Activated B cell treated with CpG ODN at 0.5 μM for 24 hours (primary cell): ENCODE data around the gene FBXW7. TPM values are rescaled to one million over a fixed set of nuclear protein-coding genes. Genes with fewer than 3 reads are reported as not detected.
A peak's percentile ranks its signal among the peaks of the same experiment; 100 is the strongest.
"Not testable (repeated sequence)": the region's sequence is repeated elsewhere in the genome, so short reads cannot be mapped to it uniquely, and the experiment has no call there.

Experiments used
- ATAC-seq: fragments of 200-7000 bp; cut with Tn5 transposase; one replicate; pipeline ENCODE4 v1.10.0; 2021; ENCODE audit warnings: low read depth, mild to moderate bottlenecking, moderate library complexity
- CTCF ChIA-PET: fragments of 350-600 bp; sonication (Branson Sonifier 250); formaldehyde crosslinking; loops from one replicate; lab custom pipeline; 2021; ENCODE audit warnings: antibody characterized with exemption; lab: Charles Lee
- POLR2A ChIA-PET: fragments of 350-600 bp; sonication (Branson Sonifier 250); formaldehyde crosslinking; loops from one replicate; lab custom pipeline; 2021; ENCODE audit warnings: antibody characterized with exemption; lab: Charles Lee
- DNase-seq: peaks from one replicate; pipeline ENCODE4 v3.0.0; 2022
- H3K27ac Mint-ChIP-seq: one replicate; pipeline ENCODE4 v1.8.0; 2020; ENCODE audit warnings: mixed read lengths
- H3K27me3 Mint-ChIP-seq: one replicate; pipeline ENCODE4 v1.8.0; 2021; ENCODE audit warnings: mixed read lengths
- H3K36me3 Mint-ChIP-seq: one replicate; pipeline ENCODE4 v1.8.0; 2021; ENCODE audit warnings: low read depth, mixed read lengths
- H3K4me1 Mint-ChIP-seq: one replicate; pipeline ENCODE4 v1.8.0; 2021; ENCODE audit warnings: mixed read lengths
- H3K4me3 Mint-ChIP-seq: one replicate; pipeline ENCODE4 v1.8.0; 2020; ENCODE audit warnings: mild to moderate bottlenecking, mixed read lengths
- H3K9me3 Mint-ChIP-seq: one replicate; pipeline ENCODE4 v1.8.0; 2020; ENCODE audit warnings: mixed read lengths
- CTCF ChIP-seq: fragments of 200-600 bp; IDR thresholded peaks from one replicate; pipeline ENCODE4 v1.8.0; 2022; ENCODE audit warnings: antibody characterized with exemption, mild to moderate bottlenecking
- intact Hi-C: fragments of 100-400 bp; cut with micrococcal nuclease; formaldehyde crosslinking; loops from one replicate; pipeline ENCODE4 v1.15.1; 2024
- total RNA-seq: library from RNA; stranded (reverse); gene quantifications from 2 replicates; pipeline ENCODE4 v1.2.3, GENCODE V29; 2022

The FBXW7 gene
- total RNA-seq, 1 donor from 2014 or later, result 96.5 TPM

- no peaks in the 10 kb centered on the region for H3K27me3 Mint-ChIP-seq
- H3K4me3 Mint-ChIP-seq, result peak overlapping the region; percentile 47
- H3K36me3 Mint-ChIP-seq, result no peaks in the 10 kb centered on the region
- H3K4me1 Mint-ChIP-seq, result peaks cover 65% of the 10 kb centered on the region
- ChIA-PET CTCF (no interaction called here), POLR2A (interaction anchor here (0.6 to 8.7 kb wide), 6 partner anchors 10 to 85 kb away, joined by 5 to 136 read pairs (median 5); partner anchors contain the start of gene FBXW7)
- H3K9me3 Mint-ChIP-seq, result no peaks in the 10 kb centered on the region
- H3K27ac Mint-ChIP-seq, result peak overlapping the region; percentile 97
- intact Hi-C loops, result loop anchor here (5.0 kb wide), 1 partner anchor 52 kb away; no protein-coding TSS in a partner anchor
- TF ChIP-seq CTCF, result no peak
- ATAC-seq (no peak), DNase-seq (no peak)
These were observed 18.9 kb upstream of the FBXW7 start for GRCh38 chr4:152554742-152555141.

GRCh38 chr4:152550687-152551086 lies 14.8 kb upstream of the FBXW7 start:
- ATAC-seq, H3K36me3 Mint-ChIP-seq, DNase-seq, H3K4me3 Mint-ChIP-seq, CTCF ChIA-PET, H3K27me3 Mint-ChIP-seq, H3K9me3 Mint-ChIP-seq: not testable (repeated sequence)
- POLR2A ChIA-PET, result interaction anchor here (1.1 to 8.7 kb wide), 2 partner anchors 14 to 86 kb away, joined by 3 to 136 read pairs; partner anchors contain the start of gene FBXW7
- Mint-ChIP-seq H3K4me1 (peaks cover 48% of the 10 kb centered on the region), H3K27ac (peak overlapping the region; percentile 97)
- intact Hi-C loops, result loop anchor here (5.0 kb wide), 1 partner anchor 48 kb away; no protein-coding TSS in a partner anchor

DNA sequence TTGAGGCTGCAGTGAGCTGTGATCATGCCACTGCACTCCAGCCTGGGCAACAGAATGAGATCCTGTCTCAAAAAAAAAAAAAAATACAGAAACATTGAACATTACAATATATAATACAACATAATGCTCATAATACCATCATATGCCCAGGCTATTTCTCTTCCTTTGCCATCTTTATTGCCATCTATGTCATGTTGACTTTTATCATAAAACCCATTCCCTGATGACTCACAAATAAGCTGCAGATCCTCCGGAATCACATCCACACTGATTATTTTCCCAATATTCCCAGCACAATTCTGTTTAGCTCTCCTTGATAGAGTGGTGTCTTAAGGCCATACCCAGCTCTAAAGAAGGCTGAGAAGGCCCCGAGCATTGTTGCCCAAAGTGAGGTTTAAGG lies 9.2 kb upstream of the FBXW7 start:
- intact Hi-C loops, result no loop called here

DNA sequence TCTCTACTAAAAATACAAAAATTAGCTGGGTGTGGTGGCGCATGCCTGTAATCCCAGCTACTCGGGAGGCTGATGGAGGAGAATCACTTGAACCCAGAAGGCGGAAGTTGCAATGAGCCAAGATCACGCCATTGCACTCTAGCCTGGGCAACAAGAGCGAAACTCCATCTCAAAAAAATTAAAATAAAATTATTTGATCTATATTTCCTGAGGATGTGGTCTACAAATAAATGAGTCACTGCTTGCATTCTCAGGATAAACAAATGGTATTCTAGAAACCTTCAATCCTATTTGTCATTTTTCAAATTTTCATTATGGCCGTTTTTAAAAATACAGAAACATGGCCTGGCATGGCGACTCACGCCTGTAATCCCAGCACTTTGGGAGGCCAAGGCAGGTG lies 8.6 kb upstream of the FBXW7 start:
- H3K27ac Mint-ChIP-seq, H3K27me3 Mint-ChIP-seq, H3K9me3 Mint-ChIP-seq, DNase-seq, ATAC-seq, intact Hi-C loops, H3K4me3 Mint-ChIP-seq, H3K4me1 Mint-ChIP-seq: not testable (repeated sequence)
- ChIA-PET CTCF (interaction anchor here (0.9 kb wide), 1 partner anchor 46 kb away, joined by 3 read pairs; no protein-coding TSS in a partner anchor), POLR2A (interaction anchor here (0.9 to 1.0 kb wide), 2 partner anchors 10 to 119 kb away, joined by 3 to 5 read pairs; no protein-coding TSS in a partner anchor)
- peaks cover 11% of the 10 kb centered on the region for H3K36me3 Mint-ChIP-seq

More for the DNA sequence above, 9.2 kb upstream of the FBXW7 start:
- H3K27ac Mint-ChIP-seq, result no peak overlapping the region
- no peak for TF ChIP-seq CTCF
- ChIA-PET CTCF (interaction anchor here (0.5 kb wide), 1 partner anchor 1120 kb away, joined by 3 read pairs; no protein-coding TSS in a partner anchor), POLR2A (interaction anchor here (0.9 kb wide), 1 partner anchor 9 kb away, joined by 5 read pairs; no protein-coding TSS in a partner anchor)
- DNase-seq (no peak), ATAC-seq (no peak)
- no peak overlapping the region for H3K4me3 Mint-ChIP-seq
- peaks cover 6% of the 10 kb centered on the region for H3K4me1 Mint-ChIP-seq
- no peaks in the 10 kb centered on the region for H3K9me3 Mint-ChIP-seq
- H3K27me3 Mint-ChIP-seq, result no peaks in the 10 kb centered on the region
- peaks cover 6% of the 10 kb centered on the region for H3K36me3 Mint-ChIP-seq

DNA sequence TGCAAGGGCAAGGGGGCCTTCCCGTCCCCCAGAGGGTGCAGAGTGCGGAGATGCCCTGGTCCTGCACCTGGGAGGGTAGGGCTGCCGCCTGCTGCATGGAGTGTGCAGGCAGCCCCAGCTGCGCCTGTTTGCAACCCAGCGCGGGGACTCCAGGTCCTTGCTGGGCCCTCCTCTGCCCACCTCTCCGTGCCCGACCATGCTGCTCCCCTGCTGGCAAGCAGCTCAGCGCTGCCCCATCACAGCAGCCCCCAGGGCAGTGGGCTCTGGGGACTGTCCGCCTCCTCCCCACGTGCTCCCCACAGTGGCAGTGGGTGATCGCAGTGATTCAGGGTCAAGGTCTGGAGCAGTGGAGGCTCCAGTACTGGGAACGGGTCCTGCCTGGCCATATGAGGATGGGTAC lies 5.0 kb upstream of the FBXW7 start:
- ChIA-PET CTCF (no interaction called here), POLR2A (interaction anchor here (2.0 kb wide), 1 partner anchor 20 kb away, joined by 5 read pairs; no protein-coding TSS in a partner anchor)
- no peak overlapping the region for H3K4me3 Mint-ChIP-seq
- TF ChIP-seq CTCF, result no peak
- peaks cover 38% of the 10 kb centered on the region for H3K4me1 Mint-ChIP-seq
- no peaks in the 10 kb centered on the region for H3K27me3 Mint-ChIP-seq
- intact Hi-C loops, result no loop called here
- H3K27ac Mint-ChIP-seq, result no peak overlapping the region
- ATAC-seq (no peak), DNase-seq (no peak)
- H3K9me3 Mint-ChIP-seq, result no peaks in the 10 kb centered on the region
- peaks cover 32% of the 10 kb centered on the region for H3K36me3 Mint-ChIP-seq

DNA sequence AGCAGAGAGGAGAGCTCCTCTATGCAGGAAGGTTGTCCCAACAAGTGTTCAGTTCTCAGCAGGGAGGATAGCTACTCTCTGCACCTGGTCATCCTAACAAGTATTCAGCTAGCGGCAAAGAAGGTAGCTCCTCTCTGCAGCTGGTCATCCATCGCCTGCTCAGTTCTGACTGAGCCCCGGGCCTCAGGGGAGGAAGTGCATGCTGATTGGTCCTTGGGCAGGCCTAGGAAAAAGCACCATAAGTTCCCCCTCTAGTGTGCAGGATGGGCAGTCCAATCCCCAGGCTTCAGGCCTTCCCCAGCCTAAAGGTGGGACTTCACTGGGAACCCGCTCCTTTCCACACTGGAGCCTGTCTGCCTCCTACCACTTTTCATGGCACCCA lies 4.4 kb upstream of the FBXW7 start:
- Mint-ChIP-seq H3K4me1 (peaks cover 38% of the 10 kb centered on the region), H3K4me3 (no peak overlapping the region), H3K9me3 (no peaks in the 10 kb centered on the region), H3K27ac (peak overlapping the region; percentile 50), H3K27me3 (no peaks in the 10 kb centered on the region), H3K36me3 (peaks cover 33% of the 10 kb centered on the region)
- DNase-seq, result no peak
- intact Hi-C loops, result no loop called here
- no peak for ATAC-seq
- CTCF ChIA-PET, result interaction anchor here (1.5 kb wide), 1 partner anchor 99 kb away, joined by 6 read pairs; no protein-coding TSS in a partner anchor
- no peak for TF ChIP-seq CTCF
- POLR2A ChIA-PET, result interaction anchor here (0.6 to 7.3 kb wide), 4 partner anchors 13 to 365 kb away, joined by 4 to 136 read pairs (median 5); no protein-coding TSS in a partner anchor
